ENCODE results near the gene GCLC.
A peak's percentile ranks its signal among the peaks of the same experiment; 100 is the strongest.
"Not testable (repeated sequence)": the region's sequence is repeated elsewhere in the genome, so short reads cannot be mapped to it uniquely, and the experiment has no call there.

Gene GCLC

DNA sequence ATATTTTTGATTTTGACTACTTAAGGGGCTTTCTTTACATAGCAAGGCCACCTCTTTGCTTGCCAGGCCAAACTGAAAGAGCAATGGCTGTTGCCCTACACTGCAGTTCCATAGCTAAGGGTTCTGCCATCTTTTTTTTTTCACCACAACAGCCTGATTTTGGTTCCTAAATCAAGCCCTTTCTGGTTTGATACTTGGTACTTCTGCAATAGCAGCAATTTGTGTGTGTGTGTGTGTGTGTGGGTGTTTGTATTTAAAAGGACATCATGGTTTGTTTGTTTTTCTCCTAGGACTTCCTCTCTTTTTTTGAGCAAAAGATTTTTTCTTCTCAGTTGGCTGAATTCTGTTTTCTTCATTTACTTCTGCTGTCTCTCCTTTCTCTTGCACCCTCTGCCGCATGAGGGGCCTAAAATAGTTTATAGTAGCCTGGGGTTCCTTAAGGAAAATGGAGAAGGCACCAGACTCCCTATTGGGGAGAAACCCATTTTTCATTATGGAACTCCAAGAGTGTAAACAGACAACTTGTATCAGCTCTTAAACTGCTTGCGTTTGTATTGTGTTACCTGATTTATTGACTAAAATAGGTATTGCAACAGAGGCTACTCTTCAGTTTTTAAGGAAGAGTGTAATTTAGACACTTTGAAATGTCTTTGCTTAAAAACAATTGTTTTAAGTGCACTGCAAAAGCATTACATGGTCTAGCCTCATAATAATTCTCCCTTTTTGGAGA, 12.2 kb upstream of the GCLC start:
- no peak for DNase-seq

DNA sequence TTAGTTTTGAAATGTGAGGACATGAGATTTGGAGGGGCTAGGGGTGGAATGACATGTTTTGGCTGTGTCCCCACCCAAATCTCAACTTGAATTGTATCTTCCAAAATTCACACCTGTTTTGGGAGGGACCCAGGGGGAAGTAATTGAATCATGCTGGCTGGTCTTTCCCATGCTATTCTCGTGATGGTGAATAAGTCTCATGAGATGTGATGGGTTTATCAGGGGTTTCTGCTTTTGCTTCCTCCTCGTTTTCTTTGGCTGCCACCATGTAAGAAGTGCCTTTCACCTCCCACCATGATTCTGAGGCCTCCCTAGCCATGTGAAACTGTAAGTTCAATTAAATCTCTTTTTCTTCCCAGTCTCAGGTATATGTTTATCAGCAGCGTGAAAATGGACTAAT, 8.7 kb upstream of the GCLC start:
- not testable (repeated sequence) for DNase-seq

DNA sequence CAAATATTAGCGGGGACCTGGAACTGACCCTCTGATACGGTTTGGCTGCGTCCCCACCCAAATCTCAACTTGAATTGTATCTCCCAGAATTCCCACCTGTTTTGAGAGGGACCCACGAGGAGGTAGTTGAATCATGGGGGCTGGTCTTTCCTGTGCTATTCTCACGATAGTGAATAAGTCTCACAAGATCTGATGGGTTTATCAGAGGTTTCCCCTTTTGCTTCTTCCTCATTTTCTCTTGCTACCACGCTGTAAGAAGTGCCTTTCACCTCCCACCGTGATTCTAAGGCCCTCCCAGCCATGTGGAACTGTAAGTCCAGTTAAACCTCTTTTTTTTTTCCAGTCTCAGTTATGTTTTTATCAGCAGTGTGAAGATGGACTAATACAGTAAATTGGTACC, 6.8 kb upstream of the GCLC start:
- DNase-seq = peak; percentile 32

DNA sequence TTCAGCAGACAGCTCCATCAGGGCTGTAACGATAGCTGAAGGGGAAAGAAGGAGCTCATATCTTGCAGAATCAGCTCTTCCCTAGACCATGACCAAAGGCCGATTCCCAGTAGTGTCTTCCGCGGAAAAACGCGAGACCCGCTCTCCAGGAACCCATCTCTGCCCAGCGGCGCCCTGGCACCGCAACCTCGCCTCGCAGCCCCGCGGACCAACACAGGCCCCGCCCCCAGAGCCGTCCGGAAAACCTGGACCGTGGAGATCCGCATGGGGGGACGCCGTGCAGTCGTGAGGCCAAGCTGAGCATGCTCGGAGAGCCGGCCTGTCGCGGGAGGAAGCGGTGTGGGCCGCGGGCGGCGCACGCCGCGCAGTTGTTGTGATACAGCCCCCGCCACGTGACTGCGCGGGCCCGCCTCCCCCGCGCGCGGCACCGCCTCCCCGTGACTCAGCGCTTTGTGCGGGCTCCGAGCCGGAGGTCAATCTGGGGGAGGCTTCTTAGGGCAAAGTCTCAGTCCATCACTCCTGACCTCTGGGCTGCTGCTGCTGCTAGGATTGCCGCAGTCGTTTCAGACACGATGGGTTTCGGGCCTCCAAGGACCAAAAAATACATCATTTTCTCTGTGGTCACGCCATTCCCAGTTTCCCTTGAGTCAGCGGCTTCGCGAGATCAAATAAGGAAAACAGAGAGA, 3.1 kb upstream of the GCLC start:
- DNase-seq = peak; percentile 95

GRCh38 chr6:53547166-53547810, 2.4 kb upstream of the GCLC start:
- no peak for DNase-seq

GRCh38 chr6:53546281-53546680, 1.4 kb upstream of the GCLC start:
- DNase-seq = no peak

GRCh38 chr6:53544217-53544469, 758 bp downstream of the GCLC start:
- no peak for DNase-seq

GRCh38 chr6:53543359-53544216, 1.3 kb downstream of the GCLC start:
- no peak for DNase-seq

DNA sequence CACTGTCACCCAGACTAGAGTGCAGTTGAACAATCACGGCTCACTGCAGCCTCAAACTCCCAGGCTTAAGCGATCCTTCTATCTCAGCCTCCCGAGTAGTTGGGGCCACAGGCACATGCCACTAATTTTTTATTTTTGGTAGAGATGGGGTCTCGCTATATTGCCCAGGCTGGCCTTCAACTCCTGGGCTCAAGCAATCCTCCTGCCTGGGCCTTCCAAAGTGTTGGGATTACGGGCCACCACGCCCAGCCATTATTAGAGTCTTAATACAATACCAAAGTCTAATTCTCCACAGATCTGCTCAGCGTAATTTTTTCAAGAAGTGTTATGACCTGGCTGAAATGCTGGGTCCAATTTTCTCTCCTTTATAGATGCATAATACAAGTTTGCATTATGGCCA, 3.0 kb downstream of the GCLC start:
- no peak for DNase-seq

GRCh38 chr6:53540129-53540692, 4.7 kb downstream of the GCLC start:
- no peak for DNase-seq

- DNase-seq = no peak
These were observed 5.3 kb downstream of the GCLC start for GRCh38 chr6:53539561-53539960.

GRCh38 chr6:53536561-53536960, 8.3 kb downstream of the GCLC start:
- no peak for DNase-seq

- no peak for DNase-seq
These were observed 12.0 kb downstream of the GCLC start for GRCh38 chr6:53532942-53533341.

DNA sequence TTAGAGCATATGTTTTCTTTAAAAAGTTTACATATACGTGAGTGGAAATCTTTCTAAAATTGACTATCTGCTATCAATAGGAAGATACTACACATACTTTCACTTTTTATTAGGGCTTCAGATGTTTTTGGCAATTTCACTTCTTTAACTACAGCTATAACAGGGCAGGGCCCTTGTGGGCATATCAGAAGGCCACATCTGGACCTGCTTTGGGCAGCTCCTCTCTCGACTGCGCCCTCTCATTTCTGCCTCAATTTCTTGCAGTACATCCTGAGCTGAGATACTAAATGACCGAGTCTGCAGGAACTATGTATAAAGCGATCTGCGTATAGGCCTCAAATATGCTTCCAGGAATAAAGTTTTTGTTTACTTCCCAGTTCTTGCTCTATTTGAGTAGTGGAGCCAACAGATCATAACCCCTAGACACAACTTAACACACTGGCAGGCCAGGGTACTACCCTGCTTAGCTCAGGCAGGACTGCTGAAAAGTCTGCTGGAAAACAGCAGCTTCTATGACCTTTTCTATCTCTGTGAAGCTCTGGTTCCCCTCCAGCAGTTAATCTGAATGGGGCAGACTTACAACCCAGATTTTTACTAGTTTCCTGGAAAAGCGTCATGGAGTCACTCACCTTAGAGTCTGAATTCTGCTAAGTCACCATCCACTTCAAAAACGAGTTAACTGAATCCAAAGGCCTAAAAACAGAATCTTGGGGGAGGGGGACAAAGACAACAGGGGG, 12.7 kb downstream of the GCLC start:
- no peak for DNase-seq

GRCh38 chr6:53530780-53531386, 14.0 kb downstream of the GCLC start:
- no peak for DNase-seq

- DNase-seq = no peak
These were observed 14.6 kb downstream of the GCLC start for GRCh38 chr6:53530346-53530745.

DNA sequence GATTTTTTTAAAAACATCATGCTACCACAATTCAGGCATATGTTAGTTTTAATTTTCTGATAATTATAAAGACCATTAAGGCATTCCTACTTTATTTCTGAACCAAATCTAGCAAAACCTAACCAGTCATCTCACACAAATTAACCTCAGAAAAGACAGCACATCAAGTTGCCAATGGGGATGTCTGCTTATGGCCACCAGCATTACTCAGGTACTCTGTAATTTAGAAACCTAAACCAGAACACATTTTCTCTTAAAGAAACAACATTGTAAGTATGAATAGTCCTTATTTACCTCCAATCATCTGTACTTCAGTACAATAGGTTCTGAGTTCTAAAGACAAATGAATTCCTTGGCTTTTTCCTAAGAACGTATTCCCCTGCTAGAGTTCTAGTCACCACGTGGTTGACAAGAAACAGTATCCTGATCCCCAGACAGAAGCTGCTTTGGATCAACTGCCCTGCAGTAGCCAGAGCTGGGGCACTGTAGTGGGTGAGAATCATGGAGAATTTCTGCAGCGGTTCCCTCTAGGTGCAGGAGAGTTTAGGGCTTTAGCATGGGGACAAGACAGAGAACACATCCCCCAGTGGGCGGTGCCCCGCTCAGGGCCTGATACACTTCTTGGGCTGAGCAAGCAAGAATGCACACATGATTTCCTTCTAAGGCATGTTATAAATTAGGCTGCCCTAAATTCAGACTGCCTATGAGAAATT, 15.4 kb downstream of the GCLC start:
- DNase-seq = no peak

DNA sequence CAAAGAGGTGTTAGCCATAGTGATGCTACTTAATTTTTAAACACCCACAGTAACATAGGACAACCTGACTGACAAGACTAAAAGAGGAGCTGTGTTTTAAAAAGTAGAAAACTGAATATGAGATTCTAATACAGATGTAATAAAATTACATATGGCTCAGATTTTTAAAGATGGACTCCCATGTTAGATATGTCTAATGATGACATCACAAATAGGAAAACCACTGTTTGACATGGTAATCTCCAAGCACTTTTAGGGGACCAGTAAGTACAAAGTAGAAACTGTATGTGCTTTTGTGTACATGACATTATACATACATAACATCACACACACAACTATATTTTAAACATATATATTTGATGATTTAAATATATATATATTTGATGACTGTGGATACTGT, 16.8 kb downstream of the GCLC start:
- DNase-seq = no peak

DNA sequence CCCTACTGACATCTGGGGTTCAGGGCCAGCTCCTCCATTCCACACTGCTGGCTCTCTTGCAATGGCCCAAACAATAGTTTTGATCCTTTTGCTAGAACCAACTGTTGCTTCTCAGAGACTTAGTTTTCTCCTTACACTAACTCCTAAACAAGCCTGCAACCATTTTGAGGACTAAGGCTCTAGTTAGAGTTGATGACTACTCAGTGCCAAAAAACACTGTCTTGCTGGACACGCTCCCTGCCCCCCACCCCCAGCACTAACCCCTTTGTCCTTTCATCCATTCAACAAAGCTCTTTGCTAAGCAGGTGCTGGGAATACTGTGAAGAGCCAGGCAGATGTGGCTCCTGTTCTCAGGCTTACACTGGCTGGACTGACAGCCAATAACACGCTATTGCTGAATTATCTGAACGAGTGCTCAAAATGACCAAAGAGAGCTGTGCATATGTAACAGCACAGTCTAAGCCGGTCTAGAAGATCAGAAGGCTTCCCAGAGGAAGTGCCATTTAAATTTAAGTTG, 17.6 kb downstream of the GCLC start:
- no peak for DNase-seq

GRCh38 chr6:53526000-53526399, 18.9 kb downstream of the GCLC start:
- no peak for DNase-seq

DNA sequence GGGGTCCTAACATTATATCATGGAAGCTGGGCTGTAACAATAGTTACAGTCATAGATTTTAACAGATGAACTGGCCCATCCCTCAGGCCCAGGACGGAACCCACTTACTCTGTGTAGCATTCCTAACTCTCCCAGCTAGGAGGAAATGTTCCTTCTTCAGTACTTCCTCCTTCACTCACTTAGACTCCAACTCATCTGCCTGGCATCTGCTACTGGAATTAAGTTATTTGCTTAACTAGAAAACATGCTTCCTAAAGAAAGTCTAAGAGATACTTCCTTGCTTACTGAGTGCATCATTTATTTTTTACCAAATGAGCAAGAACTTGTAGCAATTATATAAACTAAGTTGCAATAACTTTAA, 20.5 kb downstream of the GCLC start:
- DNase-seq = no peak
